HG03342 (cell line): ENCODE measurements around the gene MOV10.
A peak's percentile ranks its signal among the peaks of the same experiment; 100 is the strongest.
"Not testable (repeated sequence)": the region's sequence is repeated elsewhere in the genome, so short reads cannot be mapped to it uniquely, and the experiment has no call there.

ENCODE experiments used
- ATAC-seq: cut with Tn5 transposase; IDR thresholded peaks from one replicate; pipeline ENCODE4 v1.9.1; 2021; ENCODE audit warnings: mild to moderate bottlenecking, moderate library complexity; ENCODE audit not compliant: unreplicated experiment

Gene MOV10

GRCh38 chr1:112674440-112674985, at the start of gene MOV10:
Gene MOV10 (plus strand): TSS chr1:112674659. CDS start chr1:112674913, 254 bp downstream.
- ATAC-seq: peak; percentile 60

GRCh38 chr1:112625696-112626095, 48.8 kb upstream of the MOV10 start:
- no peak for ATAC-seq

GRCh38 chr1:112626193-112626592, 48.3 kb upstream of the MOV10 start:
- ATAC-seq: no peak

GRCh38 chr1:112626887-112627286, 47.6 kb upstream of the MOV10 start:
- ATAC-seq: no peak

GRCh38 chr1:112628516-112628915, 45.9 kb upstream of the MOV10 start:
- ATAC-seq: no peak

GRCh38 chr1:112629256-112629655, 45.2 kb upstream of the MOV10 start:
- no peak for ATAC-seq

- no peak for ATAC-seq
These were observed 40.8 kb upstream of the MOV10 start for GRCh38 chr1:112633628-112634027.

GRCh38 chr1:112634367-112634766, 40.1 kb upstream of the MOV10 start:
- ATAC-seq: no peak

- peak; percentile 22 for ATAC-seq
These were observed 38.4 kb upstream of the MOV10 start for GRCh38 chr1:112636056-112636455.

GRCh38 chr1:112636597-112637253, 37.7 kb upstream of the MOV10 start:
- peak; percentile 43 for ATAC-seq

- no peak for ATAC-seq
These were observed 37.0 kb upstream of the MOV10 start for GRCh38 chr1:112637254-112638109.

- ATAC-seq: no peak
These were observed 36.4 kb upstream of the MOV10 start for GRCh38 chr1:112638110-112638428.

GRCh38 chr1:112640437-112640836, 34.0 kb upstream of the MOV10 start:
- not testable (repeated sequence) for ATAC-seq

GRCh38 chr1:112643080-112643479, 31.4 kb upstream of the MOV10 start:
- ATAC-seq: no peak

GRCh38 chr1:112646225-112646624, 28.2 kb upstream of the MOV10 start:
- ATAC-seq: no peak

- ATAC-seq: no peak
These were observed 23.3 kb upstream of the MOV10 start for GRCh38 chr1:112651205-112651604.

GRCh38 chr1:112665857-112666256, 8.6 kb upstream of the MOV10 start:
- no peak for ATAC-seq

- ATAC-seq: no peak
These were observed 7.5 kb upstream of the MOV10 start for GRCh38 chr1:112666946-112667345.

- no peak for ATAC-seq
These were observed 2.5 kb upstream of the MOV10 start for GRCh38 chr1:112672009-112672408.

- ATAC-seq: no peak
These were observed 1.6 kb upstream of the MOV10 start for GRCh38 chr1:112672842-112673241.

- peak; percentile 2 for ATAC-seq
These were observed 643 bp upstream of the MOV10 start for GRCh38 chr1:112673592-112674439.
